SK-N-SH (cell line): ENCODE data around the gene DOK3. TPM values are rescaled to one million over a fixed set of nuclear protein-coding genes. Genes with fewer than 3 reads are reported as not detected.

ENCODE experiments used
- CTCF ChIA-PET: fragments of 300-600, 350-600 bp; formaldehyde crosslinking; extraction: SDS; loops from one replicate; lab custom pipeline; 2021; lab: Yijun Ruan, JAX
- POLR2A ChIA-PET: fragments of 350-600 bp; sonication (Branson Sonifier 250); formaldehyde crosslinking; extraction: SDS; loops from one replicate; lab custom pipeline; 2020; ENCODE audit warnings: antibody characterized with exemption, inconsistent platforms; lab: Yijun Ruan, JAX
- DNase-seq: peaks from one replicate; pipeline ENCODE4 v3.0.0; 2012
- H2AFZ ChIP-seq: fragments of 200-600 bp; sonication (generic); 2 replicates; pipeline ENCODE4 v1.8.1; 2016; ENCODE audit warnings: antibody characterized with exemption, mild to moderate bottlenecking, low read depth
- H3F3A ChIP-seq: fragments of 200-600 bp; sonication (generic); replicated peaks from 2 replicates; pipeline ENCODE3; 2016; ENCODE audit warnings: antibody characterized with exemption, mild to moderate bottlenecking; ENCODE audit not compliant: insufficient read depth
- H3K27ac ChIP-seq, 2 experiments: fragments of 200-500 bp in 1 of 2; fragments of 200-600 bp in 1 of 2; sonication (Bioruptor generic) in 1 of 2; sonication (generic), shearing (Covaris generic) in 1 of 2; 2 replicates each; pipeline versions ENCODE4 v1.5.1 to v1.6.1; 2014 to 2016; ENCODE audit warnings: low read depth in 2 of 2, inconsistent platforms in 1 of 2, low read length in 1 of 2, mild to moderate bottlenecking in 1 of 2, mixed read lengths in 1 of 2
- H3K27me3 ChIP-seq: fragments of 200-600 bp; sonication (generic), shearing (Covaris generic); 2 replicates; pipeline ENCODE4 v1.6.1; 2016; ENCODE audit warnings: mixed run types; ENCODE audit not compliant: insufficient read depth
- H3K36me3 ChIP-seq, 2 experiments: fragments of 200-500 bp in 1 of 2; fragments of 200-600 bp in 1 of 2; sonication (Bioruptor generic) in 1 of 2; sonication (generic) in 1 of 2; replicated peaks in 1 of 2; 2 replicates each; pipeline versions ENCODE3 to v1.5.1; 2014 to 2016; ENCODE audit warnings: low read length in 1 of 2, mild to moderate bottlenecking in 1 of 2; ENCODE audit not compliant: insufficient read depth in 2 of 2, control insufficient read depth in 1 of 2
- H3K4me1 ChIP-seq, 2 experiments: fragments of 200-500 bp in 1 of 2; fragments of 200-600 bp in 1 of 2; sonication (Bioruptor generic) in 1 of 2; sonication (generic), shearing (Covaris generic) in 1 of 2; 2 replicates each; pipeline versions ENCODE4 v1.5.1 to v1.6.1; 2014 to 2016; ENCODE audit warnings: low read depth in 1 of 2, low read length in 1 of 2, mixed run types in 1 of 2; ENCODE audit not compliant: insufficient read depth in 2 of 2, control insufficient read depth in 1 of 2
- H3K4me2 ChIP-seq: fragments of 200-600 bp; sonication (generic), shearing (Covaris generic); 2 replicates; pipeline ENCODE4 v1.6.1; 2017; ENCODE audit warnings: mixed run types
- H3K4me3 ChIP-seq, 2 experiments: fragments of 200-500 bp in 1 of 2; fragments of 200-600 bp in 1 of 2; sonication (Bioruptor generic) in 1 of 2; sonication (generic), shearing (Covaris generic) in 1 of 2; 2 replicates each; pipeline versions ENCODE4 v1.5.1 to v1.8.1; 2014 to 2016; ENCODE audit warnings: low read depth in 2 of 2, inconsistent platforms in 1 of 2, low read length in 1 of 2, mild to moderate bottlenecking in 1 of 2, mixed read lengths in 1 of 2, moderate library complexity in 1 of 2
- H3K79me2 ChIP-seq: fragments of 200-600 bp; sonication (generic); 2 replicates; pipeline ENCODE4 v1.8.1; 2017; ENCODE audit warnings: mild to moderate bottlenecking; ENCODE audit not compliant: insufficient read depth
- H3K9ac ChIP-seq: fragments of 200-600 bp; sonication (generic); 2 replicates; pipeline ENCODE4 v1.6.1; 2017; ENCODE audit warnings: mixed run types
- H3K9me2 ChIP-seq: fragments of 200-600 bp; sonication (generic); 2 replicates; pipeline ENCODE4 v1.6.1; 2017; ENCODE audit warnings: mixed run types
- H3K9me3 ChIP-seq: fragments of 200-600 bp; sonication (generic); 2 replicates; pipeline ENCODE4 v1.6.1; 2017; ENCODE audit warnings: mixed run types, mild to moderate bottlenecking, moderate library complexity
- H4K20me1 ChIP-seq: fragments of 200-600 bp; sonication (generic); 2 replicates; pipeline ENCODE4 v1.6.1; 2017; ENCODE audit warnings: mild to moderate bottlenecking, mixed run types; ENCODE audit not compliant: insufficient read depth
- CHD2 ChIP-seq: fragments of 150-350 bp; IDR thresholded peaks from 2 replicates; pipeline ENCODE4 v1.6.1; 2018; ENCODE audit warnings: low read length; ENCODE audit not compliant: partially characterized antibody
- ELF1 ChIP-seq: IDR thresholded peaks from 2 replicates; pipeline ENCODE4 v1.4.0; 2012
- EZH2phosphoT487 ChIP-seq: fragments of 200-600 bp; sonication (generic); IDR thresholded peaks from 2 replicates; pipeline ENCODE4 v1.6.1; 2017; ENCODE audit warnings: low read depth, mixed run types, mild to moderate bottlenecking, antibody characterized with exemption, moderate library complexity, borderline replicate concordance
- FOXJ3 ChIP-seq: sonication (generic); formaldehyde crosslinking; IDR thresholded peaks from 2 replicates; pipeline ENCODE4 v1.5.1; 2020; ENCODE audit warnings: mild to moderate bottlenecking, missing genetic modification reagents
- FOXM1 ChIP-seq: IDR thresholded peaks from 2 replicates; pipeline ENCODE4 v1.4.0; 2012; ENCODE audit warnings: low read depth, mild to moderate bottlenecking
- JUND ChIP-seq: IDR thresholded peaks from 2 replicates; pipeline ENCODE4 v1.4.0; 2012
- MXI1 ChIP-seq: IDR thresholded peaks from 2 replicates; pipeline ENCODE4 v1.6.1; 2012; ENCODE audit warnings: mild to moderate bottlenecking, low read depth, low read length, improper control_type of control experiment
- NFIC ChIP-seq: IDR thresholded peaks from 2 replicates; pipeline ENCODE4 v1.4.0; 2012; ENCODE audit warnings: borderline replicate concordance
- NRF1 ChIP-seq: IDR thresholded peaks from 2 replicates; pipeline ENCODE4 v1.6.1; 2012; ENCODE audit warnings: low read depth, mild to moderate bottlenecking, low read length
- POLR2AphosphoS5 ChIP-seq: IDR thresholded peaks from 2 replicates; pipeline ENCODE4 v1.6.1; 2012; ENCODE audit warnings: low read depth, low read length
- RAD21 ChIP-seq: IDR thresholded peaks from 2 replicates; pipeline ENCODE4 v1.6.1; 2012; ENCODE audit warnings: mild to moderate bottlenecking, low read length
- RCOR1 ChIP-seq: fragments of 150-350 bp; IDR thresholded peaks from 2 replicates; pipeline ENCODE4 v1.6.1; 2017; ENCODE audit warnings: antibody characterized with exemption, low read length
- RFX5 ChIP-seq: IDR thresholded peaks from 2 replicates; pipeline ENCODE4 v1.6.1; 2012; ENCODE audit warnings: mild to moderate bottlenecking, improper control_type of control experiment, low read length
- RXRA ChIP-seq: IDR thresholded peaks from 2 replicates; pipeline ENCODE4 v1.4.0; 2012; ENCODE audit warnings: low read depth, mild to moderate bottlenecking, borderline replicate concordance
- TCF12 ChIP-seq: IDR thresholded peaks from 2 replicates; pipeline ENCODE4 v1.4.0; 2012
- WGBS: methylation state at CpG from one replicate; pipeline ENCODE4 v1.1.6; 2017; ENCODE audit warnings: low lambda C conversion rate; 5-methylcytosine and 5-hydroxymethylcytosine counted together
- polyA plus RNA-seq, 3 experiments: library from polyadenylated mRNA; depleted of rRNA; stranded (reverse); fragments of >200 nt; gene quantifications; 2 replicates each; pipeline ENCODE4 v1.2.3, GENCODE V29; 2012
- TF ChIP-seq, protein P1 (sequence below): fragments of 200-600 bp; sonication (generic); IDR thresholded peaks from 2 replicates; pipeline ENCODE4 v1.6.1; 2017; ENCODE audit warnings: antibody characterized with exemption, mild to moderate bottlenecking, moderate library complexity
- TF ChIP-seq, protein P2 (sequence below): fragments of 150-350 bp; IDR thresholded peaks from 2 replicates; pipeline ENCODE4 v1.6.1; 2016; ENCODE audit warnings: mild to moderate bottlenecking, low read depth, low read length
- TF ChIP-seq, protein P3 (sequence below): IDR thresholded peaks from 2 replicates; pipeline ENCODE4 v1.4.0; 2012; ENCODE audit warnings: low read depth, borderline replicate concordance
- TF ChIP-seq, protein P4 (sequence below): IDR thresholded peaks from 2 replicates; pipeline ENCODE4 v1.4.0; 2012; ENCODE audit warnings: low read depth

Gene DOK3
- polyA plus RNA-seq, 1 of the 3 experiments (the other 2 are of a cell fraction), result 2.2 TPM

DNA sequence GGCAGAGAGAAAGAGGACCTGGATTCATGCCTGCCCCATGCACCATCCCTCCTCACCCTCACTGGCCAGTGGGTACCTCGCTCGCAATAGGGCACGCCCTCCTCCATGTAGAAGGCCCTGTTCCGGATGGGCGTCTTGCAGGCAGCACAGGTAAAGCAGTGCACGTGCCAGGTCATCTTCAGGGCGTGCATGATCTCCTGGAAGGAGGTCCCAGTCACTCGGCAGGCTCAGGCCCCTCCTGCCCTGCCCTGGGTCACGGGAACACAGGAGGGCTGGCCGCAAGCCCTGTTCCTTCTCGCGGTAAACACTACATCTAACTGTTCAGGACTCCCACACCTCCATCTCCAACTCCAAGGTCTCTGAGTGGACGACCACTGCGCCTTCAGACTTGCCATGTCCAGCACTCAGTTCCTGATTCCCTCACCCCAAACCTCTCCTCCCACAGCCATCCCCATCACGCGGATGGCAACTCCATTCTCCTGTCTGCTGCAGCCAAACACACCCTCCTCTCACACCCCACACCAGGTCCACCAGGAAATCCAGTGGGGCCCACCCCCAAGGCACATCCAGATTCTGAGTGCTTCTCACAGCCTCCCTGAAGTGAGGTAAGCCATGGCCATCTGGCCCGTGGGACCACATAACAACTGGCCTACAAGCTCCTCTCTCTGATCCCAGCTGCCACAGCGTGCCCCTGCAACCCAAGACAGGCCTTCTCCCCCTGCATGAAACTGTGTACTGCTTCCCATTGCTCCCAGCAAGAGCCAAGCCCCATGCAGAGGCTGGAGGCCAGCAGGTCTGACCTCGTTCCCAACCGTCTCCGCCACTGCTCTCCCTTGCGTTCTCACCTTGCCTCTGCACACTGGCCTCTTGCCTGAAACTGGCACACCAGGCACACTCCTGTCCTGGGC is 25.4 kb downstream of the DOK3 start:
- peaks cover 3% of the 10 kb centered on the region; the same call in 1 of the 2 replicates for H3K79me2 ChIP-seq
- H3K9ac ChIP-seq, result no peak overlapping the region
- H4K20me1 ChIP-seq, result peaks cover 47% of the 10 kb centered on the region
- WGBS, result 97% methylated on average over 19 of the region's 22 CpGs
- no peak for DNase-seq
- TF ChIP-seq RAD21, result no peak
- TF ChIP-seq, protein P1, sequence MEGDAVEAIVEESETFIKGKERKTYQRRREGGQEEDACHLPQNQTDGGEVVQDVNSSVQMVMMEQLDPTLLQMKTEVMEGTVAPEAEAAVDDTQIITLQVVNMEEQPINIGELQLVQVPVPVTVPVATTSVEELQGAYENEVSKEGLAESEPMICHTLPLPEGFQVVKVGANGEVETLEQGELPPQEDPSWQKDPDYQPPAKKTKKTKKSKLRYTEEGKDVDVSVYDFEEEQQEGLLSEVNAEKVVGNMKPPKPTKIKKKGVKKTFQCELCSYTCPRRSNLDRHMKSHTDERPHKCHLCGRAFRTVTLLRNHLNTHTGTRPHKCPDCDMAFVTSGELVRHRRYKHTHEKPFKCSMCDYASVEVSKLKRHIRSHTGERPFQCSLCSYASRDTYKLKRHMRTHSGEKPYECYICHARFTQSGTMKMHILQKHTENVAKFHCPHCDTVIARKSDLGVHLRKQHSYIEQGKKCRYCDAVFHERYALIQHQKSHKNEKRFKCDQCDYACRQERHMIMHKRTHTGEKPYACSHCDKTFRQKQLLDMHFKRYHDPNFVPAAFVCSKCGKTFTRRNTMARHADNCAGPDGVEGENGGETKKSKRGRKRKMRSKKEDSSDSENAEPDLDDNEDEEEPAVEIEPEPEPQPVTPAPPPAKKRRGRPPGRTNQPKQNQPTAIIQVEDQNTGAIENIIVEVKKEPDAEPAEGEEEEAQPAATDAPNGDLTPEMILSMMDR, result no peak
- no peak for TF ChIP-seq FOXJ3 (CRISPR knock-in tag)
- no peak for TF ChIP-seq FOXM1
- TF ChIP-seq, protein P2, sequence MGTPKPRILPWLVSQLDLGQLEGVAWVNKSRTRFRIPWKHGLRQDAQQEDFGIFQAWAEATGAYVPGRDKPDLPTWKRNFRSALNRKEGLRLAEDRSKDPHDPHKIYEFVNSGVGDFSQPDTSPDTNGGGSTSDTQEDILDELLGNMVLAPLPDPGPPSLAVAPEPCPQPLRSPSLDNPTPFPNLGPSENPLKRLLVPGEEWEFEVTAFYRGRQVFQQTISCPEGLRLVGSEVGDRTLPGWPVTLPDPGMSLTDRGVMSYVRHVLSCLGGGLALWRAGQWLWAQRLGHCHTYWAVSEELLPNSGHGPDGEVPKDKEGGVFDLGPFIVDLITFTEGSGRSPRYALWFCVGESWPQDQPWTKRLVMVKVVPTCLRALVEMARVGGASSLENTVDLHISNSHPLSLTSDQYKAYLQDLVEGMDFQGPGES, result no peak
- TF ChIP-seq RXRA, result no peak
- TF ChIP-seq RFX5, result no peak
- no peak for TF ChIP-seq ELF1
- TF ChIP-seq CHD2, result no peak
- TF ChIP-seq, protein P3, sequence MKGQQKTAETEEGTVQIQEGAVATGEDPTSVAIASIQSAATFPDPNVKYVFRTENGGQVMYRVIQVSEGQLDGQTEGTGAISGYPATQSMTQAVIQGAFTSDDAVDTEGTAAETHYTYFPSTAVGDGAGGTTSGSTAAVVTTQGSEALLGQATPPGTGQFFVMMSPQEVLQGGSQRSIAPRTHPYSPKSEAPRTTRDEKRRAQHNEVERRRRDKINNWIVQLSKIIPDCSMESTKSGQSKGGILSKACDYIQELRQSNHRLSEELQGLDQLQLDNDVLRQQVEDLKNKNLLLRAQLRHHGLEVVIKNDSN, result no peak
- TF ChIP-seq, protein P4, sequence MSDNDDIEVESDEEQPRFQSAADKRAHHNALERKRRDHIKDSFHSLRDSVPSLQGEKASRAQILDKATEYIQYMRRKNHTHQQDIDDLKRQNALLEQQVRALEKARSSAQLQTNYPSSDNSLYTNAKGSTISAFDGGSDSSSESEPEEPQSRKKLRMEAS, result no peak
- no peak for TF ChIP-seq NFIC
- TF ChIP-seq RCOR1, result no peak
- no peak for TF ChIP-seq TCF12
- no peak for TF ChIP-seq JUND
- TF ChIP-seq EZH2phosphoT487, result no peak
- TF ChIP-seq POLR2AphosphoS5, result no peak; the same call in none of the 2 replicates
- no peak for TF ChIP-seq NRF1
- no peak for TF ChIP-seq MXI1
- CTCF ChIA-PET, result interaction anchor here (0.9 to 20.3 kb wide), 4 partner anchors 11 to 80 kb away, joined by 3 to 201 read pairs (median 6); partner anchors contain the start of gene PDLIM7
- no peaks in the 10 kb centered on the region for H3K9me2 ChIP-seq
- H3K4me3 ChIP-seq, result no peak overlapping the region
- peaks cover 40 to 45% of the 10 kb centered on the region in 2 experiments for H3K36me3 ChIP-seq
- H3K4me2 ChIP-seq, result no peak overlapping the region
- peak overlapping the region; percentile 17 to 30; a peak in 2 of 4 replicates for H3K27ac ChIP-seq
- no peak overlapping the region for H2AFZ ChIP-seq
- H3K27me3 ChIP-seq, result no peaks in the 10 kb centered on the region
- H3F3A ChIP-seq, result peaks cover 73% of the 10 kb centered on the region
- peaks cover 6 to 51% of the 10 kb centered on the region in 2 experiments; a peak in 2 of 4 replicates for H3K4me1 ChIP-seq
- H3K9me3 ChIP-seq, result no peaks in the 10 kb centered on the region
- POLR2A ChIA-PET, result no interaction called here
